Skeletal muscle cell (primary cell): ENCODE measurements around the gene HSDL2.

Source experiments
- DNase-seq: peaks from one replicate; pipeline ENCODE4 v3.0.0-alpha.2; 2010; ENCODE audit warnings: low read depth
- H3K4me3 ChIP-seq: 2 replicates; pipeline ENCODE4 v1.5.1; 2011; ENCODE audit warnings: low read depth, mild to moderate bottlenecking, control low read depth, low read length, moderate library complexity

HSDL2 gene

GRCh38 chr9:112520069-112520468 lies 140.2 kb downstream of the HSDL2 start:
- no peak overlapping the region for H3K4me3 ChIP-seq
- DNase-seq, result no peak

- H3K4me3 ChIP-seq, result no peak overlapping the region
- no peak for DNase-seq
Observed at GRCh38 chr9:112520656-112521055, 140.7 kb downstream of the HSDL2 start.
